Stimulated activated CD4-positive, alpha-beta T cell treated with anti-CD3 and anti-CD28 coated beads, TNF-alpha, amount 100 ng/mL, for 4 hours (primary cell): ENCODE results near the gene CDKL2.
"Not testable (repeated sequence)": the region's sequence is repeated elsewhere in the genome, so short reads cannot be mapped to it uniquely, and the experiment has no call there.

Experiments
- DNase-seq, 3 experiments: peaks; one replicate each; pipeline ENCODE4 v3.0.0-alpha.2; 2020; ENCODE audit warnings: low read depth in 3 of 3

CDKL2 gene

GRCh38 chr4:75630174-75630936 lies at the start of gene CDKL2:
TSS of gene CDKL2 (minus strand) at chr4:75630528. CDS start at chr4:75625988, 4,540 bp downstream.
- DNase-seq: peak; percentile 85 to 89 (median 86)

GRCh38 chr4:75678965-75679364 lies 48.6 kb upstream of the CDKL2 start:
- DNase-seq: no peak

- no peak for DNase-seq
These were observed 48.1 kb upstream of the CDKL2 start for GRCh38 chr4:75678473-75678872.

- no peak for DNase-seq
These were observed 44.7 kb upstream of the CDKL2 start for GRCh38 chr4:75675004-75675531.

- DNase-seq: no peak
These were observed 43.6 kb upstream of the CDKL2 start for GRCh38 chr4:75673959-75674328.

DNA sequence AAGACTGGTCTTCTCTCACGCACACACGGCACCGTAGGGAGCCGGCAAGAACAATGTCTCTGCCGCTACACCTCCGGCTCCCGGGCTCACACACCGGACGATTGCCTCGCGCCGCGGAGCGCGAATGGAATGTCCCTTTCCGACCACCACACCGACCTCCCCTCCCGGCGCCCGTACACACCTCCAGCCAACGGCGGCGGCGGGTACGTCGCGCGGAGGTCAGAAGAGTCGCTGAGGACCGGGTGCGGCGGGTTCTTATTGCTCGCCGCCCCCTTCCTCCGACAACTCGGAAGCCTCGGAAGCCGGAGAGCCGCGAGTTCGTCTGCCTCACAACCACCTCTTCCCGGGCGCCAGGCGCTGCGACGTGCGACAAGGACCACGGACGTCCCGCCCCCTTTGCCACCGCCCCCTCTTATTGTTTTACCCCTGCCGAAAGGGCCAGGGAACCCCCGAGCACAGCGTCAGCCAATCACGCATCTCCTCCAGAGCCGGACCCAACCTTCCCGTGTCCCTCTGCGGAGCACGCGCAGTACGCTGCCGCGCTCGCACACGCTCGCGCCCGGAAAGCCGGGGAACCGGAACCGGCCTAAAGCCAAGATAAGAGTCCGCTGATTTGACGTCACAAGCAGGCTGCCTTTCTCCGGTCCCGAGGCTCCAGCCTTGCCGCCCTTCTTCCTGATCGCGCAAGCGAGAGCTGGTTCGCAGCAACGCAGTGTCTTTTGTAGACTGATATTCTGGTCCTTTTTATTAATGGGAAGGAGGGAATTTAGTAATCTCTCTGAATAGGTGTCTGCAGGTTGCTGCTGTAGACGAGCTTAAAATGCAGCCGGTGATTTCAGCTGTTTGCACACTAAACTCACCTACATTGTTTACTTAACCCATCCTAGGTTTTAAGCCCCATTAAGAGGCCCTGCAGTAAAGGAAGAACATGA lies 43.0 kb upstream of the CDKL2 start, which contains the start of gene G3BP2:
G3BP2 (minus strand) TSS at position 385 of the 932 bp plus-strand sequence. CDS start 11,386 bp downstream, outside the sequence.
- DNase-seq: peak; percentile 89 to 97 (median 96)

- peak; percentile 61 to 65 (median 62) for DNase-seq
These were observed 42.2 kb upstream of the CDKL2 start for GRCh38 chr4:75672461-75673026.

- no peak for DNase-seq
These were observed 41.6 kb upstream of the CDKL2 start for GRCh38 chr4:75671802-75672421.

DNA sequence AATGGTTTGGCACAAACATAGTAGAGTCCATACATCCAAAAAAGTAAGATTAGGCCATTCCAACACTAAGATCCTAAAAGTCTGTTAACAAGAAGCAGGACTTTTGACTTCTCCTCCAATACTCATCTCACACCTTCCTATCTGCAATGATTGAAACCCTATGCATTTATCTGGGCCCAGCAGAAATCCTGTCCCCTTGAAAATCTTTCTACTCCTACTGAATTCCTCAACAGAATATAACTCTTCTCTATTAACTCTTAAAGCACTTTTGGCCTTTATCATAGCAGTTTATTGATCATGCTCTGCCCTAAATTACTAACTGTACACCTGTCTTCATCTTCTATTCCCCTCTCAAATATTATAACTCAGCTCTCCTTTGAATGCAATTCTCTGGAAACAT lies 38.3 kb upstream of the CDKL2 start:
- no peak for DNase-seq

DNA sequence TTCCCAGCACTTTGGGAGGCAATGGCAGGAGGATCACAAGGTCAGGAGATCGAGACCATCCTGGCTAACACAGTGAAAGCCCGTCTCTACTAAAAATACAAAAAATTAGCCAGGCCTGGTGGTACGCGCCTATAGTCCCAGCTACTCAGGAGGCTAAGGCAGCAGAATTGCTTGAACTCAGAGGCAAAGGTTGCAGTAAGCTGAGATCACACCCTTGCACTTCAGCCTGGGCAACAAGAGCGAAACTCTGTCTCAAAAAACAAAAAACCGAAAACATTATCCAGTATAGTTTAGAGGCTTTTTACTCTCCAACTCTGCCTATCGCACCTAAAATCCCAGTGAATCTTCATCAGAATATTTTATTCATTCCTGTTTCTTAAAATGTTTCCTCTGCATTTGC lies 37.3 kb upstream of the CDKL2 start:
- not testable (repeated sequence) for DNase-seq

DNA sequence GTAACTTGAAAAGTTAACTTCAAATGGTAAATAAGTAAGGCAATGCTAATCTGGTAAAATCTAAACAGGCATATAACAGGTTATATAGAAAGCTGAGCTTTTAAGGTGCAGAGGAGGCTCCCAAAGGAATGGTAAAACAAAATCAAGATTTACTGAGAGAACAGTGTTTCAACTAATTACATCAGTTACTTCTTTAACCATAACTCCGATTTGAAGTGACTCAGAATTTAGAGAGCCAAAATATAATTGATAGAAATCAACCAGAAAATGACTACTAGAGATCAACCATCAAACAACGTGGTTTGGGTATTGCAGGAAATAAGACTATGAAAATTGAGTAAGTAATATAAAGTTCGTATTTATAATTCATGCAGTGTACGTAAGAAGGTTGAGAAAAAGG lies 36.0 kb upstream of the CDKL2 start:
- no peak for DNase-seq

DNA sequence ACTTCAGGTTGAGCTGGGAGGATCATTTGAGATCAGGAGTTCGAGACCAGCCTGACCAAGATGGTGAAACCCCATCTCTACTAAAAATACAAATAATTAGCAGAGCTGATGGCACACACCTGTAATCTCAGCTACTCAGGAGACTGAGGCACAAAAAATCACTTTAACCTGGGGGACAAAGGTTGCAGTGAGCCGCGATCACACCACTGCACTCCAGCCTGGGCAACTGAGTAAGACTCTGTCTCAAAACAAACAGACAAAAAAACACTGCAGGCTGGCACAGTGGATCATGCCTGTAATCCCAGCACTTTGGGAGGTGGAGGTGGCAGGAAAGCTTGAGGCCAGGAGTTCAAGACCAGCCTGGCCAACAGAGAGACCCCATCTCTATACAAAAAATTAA lies 34.3 kb upstream of the CDKL2 start:
- DNase-seq: not testable (repeated sequence)

DNA sequence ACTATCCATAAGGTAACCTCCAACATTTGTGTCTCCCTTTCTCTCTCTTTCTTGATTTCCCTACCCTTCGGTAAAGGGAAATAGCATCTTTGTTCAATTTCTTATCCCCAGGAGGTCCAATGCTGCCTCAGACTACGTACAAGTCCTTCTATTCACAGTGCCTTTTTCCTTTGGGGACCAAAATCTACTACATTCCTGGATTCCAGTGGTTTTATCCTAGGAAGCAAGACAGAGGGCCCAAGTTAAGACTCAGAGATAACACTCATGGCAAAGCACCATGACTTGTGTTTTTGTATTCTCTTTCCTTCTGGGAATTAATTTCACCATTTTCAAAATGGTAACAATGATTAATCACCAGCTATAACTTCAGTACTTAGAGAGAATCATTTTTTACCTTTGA lies 32.3 kb upstream of the CDKL2 start:
- no peak for DNase-seq

DNA sequence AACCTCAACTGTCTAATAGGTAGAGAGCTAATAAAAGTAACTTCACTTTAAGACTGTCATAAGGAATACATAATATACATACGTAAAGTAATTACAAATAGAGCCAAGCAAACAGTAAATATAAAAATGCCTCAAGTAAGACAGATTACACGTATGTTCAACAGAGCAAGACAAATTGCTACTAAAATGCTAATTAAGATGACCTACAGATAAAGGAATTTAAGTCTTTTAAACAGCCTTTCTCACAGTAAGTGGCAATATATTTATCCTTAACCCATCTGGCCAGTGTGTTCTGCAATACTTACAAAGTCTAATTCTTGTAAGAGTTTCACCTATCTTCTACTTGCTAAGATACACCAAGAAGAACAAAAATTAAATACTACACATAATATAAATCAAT lies 30.2 kb upstream of the CDKL2 start:
- no peak for DNase-seq

DNA sequence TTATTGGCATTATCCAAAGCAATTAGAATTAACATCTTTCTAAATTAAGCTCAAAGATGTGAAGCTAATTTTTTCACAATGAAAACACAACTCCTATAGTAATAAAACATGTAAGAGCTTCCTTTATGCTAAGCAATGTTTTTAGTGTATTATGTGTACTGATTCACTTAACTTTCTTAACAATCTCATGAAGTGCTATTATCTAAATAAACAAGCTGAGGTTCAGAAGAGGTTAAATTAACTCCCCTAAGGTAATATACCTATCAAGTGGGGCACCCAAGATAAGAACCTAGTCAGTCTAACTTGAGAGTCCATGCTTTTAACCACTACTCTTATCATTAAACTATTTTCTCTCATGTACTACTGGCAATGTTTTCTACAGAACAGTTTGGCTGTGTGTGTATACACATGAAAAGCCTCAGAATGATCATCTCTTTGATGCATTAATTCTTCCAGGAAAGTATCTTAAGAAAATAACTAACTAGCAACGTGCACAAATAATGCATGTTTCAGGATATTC lies 29.2 kb upstream of the CDKL2 start:
- DNase-seq: no peak

GRCh38 chr4:75658876-75659275 lies 28.5 kb upstream of the CDKL2 start:
- no peak for DNase-seq

DNA sequence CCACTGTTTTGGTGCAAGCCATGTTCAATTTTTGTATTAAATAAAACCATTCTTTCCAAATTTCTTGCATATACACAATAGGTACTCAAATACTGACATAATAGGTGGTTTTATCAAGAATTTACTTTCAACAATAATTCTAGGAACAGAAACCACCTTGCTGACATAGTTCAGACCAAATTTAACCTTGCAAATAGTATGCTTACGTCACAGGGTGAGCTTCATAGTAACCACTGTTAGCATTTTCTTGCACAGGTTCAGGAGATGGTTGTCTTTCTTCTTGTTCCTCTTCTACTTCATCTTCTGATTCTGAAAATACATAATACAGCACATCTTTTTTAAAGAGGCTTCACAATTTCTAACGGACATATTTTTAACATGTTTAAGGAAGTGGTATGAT lies 25.2 kb upstream of the CDKL2 start:
- no peak for DNase-seq

DNA sequence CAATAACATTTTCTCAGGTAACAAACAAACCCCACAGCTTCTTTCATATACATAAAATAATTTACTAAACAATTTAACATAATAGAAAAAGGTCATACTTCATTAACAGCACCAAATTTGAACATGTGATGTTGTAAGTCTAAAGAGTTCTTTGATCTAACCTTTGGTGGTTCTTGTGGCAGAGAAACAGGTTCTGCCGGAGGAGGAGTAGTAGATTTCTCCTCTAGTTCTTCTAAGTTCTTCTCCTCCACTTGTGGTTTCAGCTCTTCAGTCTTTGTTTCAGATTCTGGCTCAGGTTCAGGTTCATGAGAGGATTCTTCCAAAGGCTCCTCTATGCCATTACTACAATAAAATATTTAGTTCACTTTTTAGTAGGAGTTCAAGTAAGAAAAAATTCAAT lies 24.6 kb upstream of the CDKL2 start:
- DNase-seq: no peak

GRCh38 chr4:75653845-75654503 lies 23.6 kb upstream of the CDKL2 start:
- DNase-seq: no peak

DNA sequence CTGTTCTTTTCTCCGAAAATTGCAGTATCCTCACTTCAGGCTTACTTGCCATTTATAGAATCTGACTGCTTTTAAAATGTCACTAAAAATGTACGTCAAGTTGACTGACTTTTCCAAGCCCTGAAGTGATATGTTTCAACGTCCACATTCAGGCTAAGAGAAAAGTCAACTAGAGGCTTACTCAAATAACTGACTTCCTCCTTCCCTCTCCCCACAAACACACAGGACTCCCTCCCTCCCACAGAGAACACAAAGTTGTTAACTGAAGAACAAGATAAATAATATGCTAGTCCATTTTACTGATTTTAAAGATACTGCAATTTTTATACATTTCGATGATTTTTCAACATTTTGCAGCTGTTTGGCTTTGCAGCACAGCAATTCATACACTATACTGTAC lies 13.8 kb upstream of the CDKL2 start:
- DNase-seq: no peak

DNA sequence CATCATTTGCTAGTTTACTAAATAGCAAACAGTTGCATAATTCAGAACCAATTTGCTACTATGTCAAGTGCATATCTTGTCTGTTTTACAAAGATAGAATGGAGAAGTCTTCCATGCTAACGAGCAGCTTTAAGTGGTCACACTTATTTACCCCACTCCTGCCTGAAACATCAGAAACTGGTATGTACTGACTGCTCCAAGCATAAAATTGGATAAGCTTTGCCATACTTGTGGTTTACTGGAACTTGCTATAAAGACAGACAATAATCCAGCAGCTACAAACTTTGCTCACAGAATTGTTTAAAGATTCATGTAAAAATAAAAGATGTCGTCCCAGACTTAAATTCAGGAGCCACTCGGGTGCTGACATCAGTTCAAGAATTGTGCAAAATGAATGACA lies 13.3 kb upstream of the CDKL2 start:
- DNase-seq: no peak
